GM12892 (cell line): Measurements from ENCODE around the gene TSPYL6.
"Not testable (repeated sequence)": the region's sequence is repeated elsewhere in the genome, so short reads cannot be mapped to it uniquely, and the experiment has no call there.

Source experiments
- POLR2A ChIP-seq: IDR thresholded peaks from 2 replicates; pipeline ENCODE4 v1.6.1; 2011; ENCODE audit warnings: low read depth, low read length, control low read depth
- POLR2AphosphoS5 ChIP-seq: IDR thresholded peaks from 2 replicates; pipeline ENCODE4 v1.6.1; 2011; ENCODE audit warnings: low read depth, low read length, control low read depth

- not testable (repeated sequence) for TF ChIP-seq POLR2AphosphoS5, POLR2A
Measured at GRCh38 chr2:54294665-54295064, 38.6 kb upstream of the TSPYL6 start.
